Effector memory CD8-positive, alpha-beta T cell (primary cell): ENCODE data around the gene FBLN2.
A peak's percentile ranks its signal among the peaks of the same experiment; 100 is the strongest.
"Not testable (repeated sequence)": the region's sequence is repeated elsewhere in the genome, so short reads cannot be mapped to it uniquely, and the experiment has no call there.

Experiments used
- ATAC-seq: fragments of 150-1000 bp; cut with Tn5 transposase; replicated peaks from 2 replicates; pipeline ENCODE4 v1.10.0; 2021; ENCODE audit warnings: mild to moderate bottlenecking, moderate library complexity
- DNase-seq, 3 experiments: peaks; one replicate each; pipeline ENCODE4 v3.0.0; 2021
- H3K27ac Mint-ChIP-seq, 2 donors: one replicate each; pipeline ENCODE4 v1.8.0; 2022; ENCODE audit warnings: mild to moderate bottlenecking in 2 of 2, mixed read lengths in 2 of 2, moderate library complexity in 2 of 2
- H3K27me3 Mint-ChIP-seq, 2 donors: one replicate each; pipeline ENCODE4 v1.8.0; 2022; ENCODE audit warnings: mixed read lengths in 2 of 2
- H3K36me3 Mint-ChIP-seq: one replicate; pipeline ENCODE4 v1.8.0; 2022; ENCODE audit warnings: mild to moderate bottlenecking, moderate library complexity, mixed read lengths; ENCODE audit not compliant: insufficient read depth
- H3K4me1 Mint-ChIP-seq, 2 donors: one replicate each; pipeline ENCODE4 v1.8.0; 2022; ENCODE audit warnings: low read depth in 2 of 2, mixed read lengths in 2 of 2
- H3K4me3 Mint-ChIP-seq, 2 donors: one replicate each; pipeline ENCODE4 v1.8.0; 2022; ENCODE audit warnings: mild to moderate bottlenecking in 2 of 2, mixed read lengths in 2 of 2, moderate library complexity in 2 of 2
- H3K9me3 Mint-ChIP-seq, 2 donors: one replicate each; pipeline ENCODE4 v1.8.0; 2022; ENCODE audit warnings: mixed read lengths in 2 of 2
- total RNA-seq, 9 experiments: gene quantifications; one replicate each; lab custom pipeline; 2026; lab: John Stamatoyannopoulos, UW

The FBLN2 gene
- 0 reads per million in 9 experiments for total RNA-seq

DNA sequence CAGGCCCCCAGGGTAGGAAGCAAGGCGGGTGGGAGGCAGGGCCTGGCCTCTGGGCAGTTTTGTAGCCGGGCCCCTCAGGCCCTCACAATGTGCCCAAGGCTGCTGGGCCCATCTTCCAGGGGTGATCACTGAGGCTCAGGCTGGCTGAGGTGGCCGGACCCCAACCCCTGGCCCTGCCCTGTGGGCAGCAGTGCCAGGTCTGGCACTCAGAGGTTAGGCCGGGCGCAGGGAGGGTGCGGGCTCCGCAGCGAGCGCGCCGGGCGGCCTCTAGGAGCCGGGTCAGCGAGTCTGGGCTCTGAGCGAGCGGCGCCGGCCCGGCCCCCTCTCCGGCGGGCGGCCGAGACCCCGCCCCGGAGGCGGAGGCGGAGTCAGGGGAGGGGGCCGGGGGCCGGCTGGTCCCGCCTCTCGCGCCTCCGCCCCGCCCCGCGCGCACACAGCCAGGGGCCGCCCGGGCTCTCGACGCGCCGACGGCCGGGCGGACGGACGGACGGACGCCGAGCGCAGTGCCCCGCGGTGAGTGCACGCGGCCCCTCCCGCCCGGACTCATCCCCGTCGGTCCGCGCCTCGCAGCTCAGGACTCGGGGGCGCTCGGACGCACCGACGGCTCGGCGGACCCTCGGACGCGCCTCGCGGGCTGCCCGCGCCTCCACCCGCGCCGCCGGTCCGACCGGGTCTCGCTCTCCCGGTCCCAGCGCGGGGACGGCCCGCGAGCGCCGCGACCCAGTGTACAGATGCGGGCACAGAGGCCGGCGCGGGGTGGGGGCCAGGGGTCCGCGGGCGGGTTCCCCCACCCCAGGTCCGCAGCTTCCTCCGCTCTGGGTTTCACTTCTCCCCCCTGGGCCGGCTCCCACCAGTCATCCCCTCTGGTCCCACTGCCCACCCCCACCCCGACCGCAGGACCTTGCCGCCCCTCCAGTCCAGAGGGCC is at the start of gene FBLN2:
TSS of gene FBLN2 (plus strand) at position 430 of the 927 bp plus-strand sequence. CDS start 21,231 bp downstream, outside the sequence.
- Mint-ChIP-seq H3K27ac (peak within 1 kb of the TSS in 1 of 2 donors; percentile 1), H3K27me3 (peaks cover 65 to 95% of the 10 kb centered on the region in 2 donors), H3K4me1 (peaks cover 15 to 21% of the 10 kb centered on the region in 2 donors), H3K4me3 (peak within 1 kb of the TSS; percentile 70 to 72), H3K9me3 (no peaks in the 10 kb centered on the region), H3K36me3 (no peaks in the 10 kb centered on the region)
- ATAC-seq: peak; percentile 52
- DNase-seq: no peak

DNA sequence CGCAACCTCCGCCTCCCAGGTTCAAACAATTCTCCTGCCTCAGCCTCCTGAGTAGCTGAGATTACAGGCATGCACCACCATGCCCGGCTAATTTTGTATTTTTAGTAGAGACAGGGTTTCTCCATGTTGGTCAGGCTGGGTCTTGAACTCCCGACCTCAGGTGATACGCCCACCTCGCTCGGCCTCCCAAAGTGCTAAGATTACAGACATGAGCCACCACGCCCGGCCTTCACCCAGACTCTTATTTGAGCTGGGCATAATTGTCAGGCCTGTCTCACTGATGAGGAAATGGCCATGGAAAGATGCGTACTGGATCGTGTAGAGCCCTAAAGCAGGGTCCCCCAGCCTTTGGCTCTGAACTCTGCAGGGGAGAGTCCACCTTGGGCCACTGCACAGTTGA is 49.7 kb upstream of the FBLN2 start:
- not testable (repeated sequence) for H3K4me1 Mint-ChIP-seq, ATAC-seq

DNA sequence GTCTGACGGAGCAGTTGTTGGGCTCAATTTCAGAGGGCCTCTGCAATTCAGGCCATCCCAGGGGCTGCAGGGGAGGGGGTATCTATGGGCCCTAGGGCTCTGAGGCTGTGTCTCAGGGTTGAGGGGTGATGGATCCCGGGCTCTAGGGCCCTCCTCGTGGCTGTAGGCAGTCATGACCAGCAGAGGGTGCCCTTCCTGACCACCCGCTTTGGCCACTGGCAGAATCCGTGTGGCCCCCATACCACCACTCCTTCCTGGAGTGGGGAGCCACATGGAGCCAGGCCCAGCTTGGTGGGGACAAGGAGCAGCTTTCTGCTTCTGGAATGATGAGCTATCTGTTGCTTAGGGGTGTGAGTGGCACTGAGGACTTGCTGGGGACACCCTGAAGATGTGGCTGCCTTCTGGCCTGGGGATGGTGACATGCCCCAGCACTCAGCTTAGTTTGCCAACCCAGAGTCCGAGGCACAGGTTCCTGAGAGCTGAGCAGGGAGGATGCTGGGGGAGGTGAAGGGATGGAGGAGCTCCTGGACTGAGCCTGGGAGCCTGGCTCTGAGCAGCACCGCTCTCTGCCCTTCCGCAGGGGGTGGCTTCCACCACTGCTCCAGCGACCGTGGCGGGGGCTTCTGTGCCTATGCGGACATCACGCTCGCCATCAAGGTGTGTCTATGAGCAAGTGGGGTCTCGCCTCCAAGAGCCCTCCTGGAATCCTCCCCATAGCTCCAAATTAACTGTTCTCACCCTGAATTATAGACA is 48.6 kb upstream of the FBLN2 start:
- no peak overlapping the region for H3K4me3 Mint-ChIP-seq
- no peak overlapping the region for H3K27ac Mint-ChIP-seq
- H3K4me1 Mint-ChIP-seq: peaks cover 0 to 2% of the 10 kb centered on the region in 2 donors
- no peaks in the 10 kb centered on the region for H3K9me3 Mint-ChIP-seq
- DNase-seq (no peak), ATAC-seq (no peak)
- no peaks in the 10 kb centered on the region for H3K27me3 Mint-ChIP-seq
- peaks cover 3% of the 10 kb centered on the region for H3K36me3 Mint-ChIP-seq

More for the DNA sequence above, 49.7 kb upstream of the FBLN2 start:
- not testable (repeated sequence) for H3K4me3 Mint-ChIP-seq, DNase-seq, H3K36me3 Mint-ChIP-seq, H3K9me3 Mint-ChIP-seq, H3K27me3 Mint-ChIP-seq
- peak overlapping the region in 1 of 2 donors; percentile 66 for H3K27ac Mint-ChIP-seq

DNA sequence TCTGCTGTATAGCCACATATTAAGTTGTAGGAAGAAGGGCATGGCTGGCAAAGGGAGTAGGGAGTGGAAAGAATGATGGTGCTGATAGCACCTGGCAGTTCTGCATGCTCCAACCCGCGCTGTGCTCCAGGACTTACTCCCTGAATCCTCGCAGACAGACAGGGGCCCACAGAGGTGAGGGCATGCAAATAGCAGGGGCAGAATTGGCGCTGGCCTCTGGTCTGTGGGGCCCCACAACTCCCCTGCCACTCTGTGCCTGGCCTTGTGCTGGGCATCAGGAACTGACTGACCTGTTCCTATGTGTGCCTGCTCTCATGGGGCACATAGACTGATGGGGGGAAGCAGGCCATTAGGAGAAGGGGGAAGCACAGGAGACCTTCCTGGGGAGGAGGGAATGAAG is 47.9 kb upstream of the FBLN2 start:
- H3K4me3 Mint-ChIP-seq: no peak overlapping the region
- no peaks in the 10 kb centered on the region for H3K27me3 Mint-ChIP-seq
- H3K36me3 Mint-ChIP-seq: peaks cover 3% of the 10 kb centered on the region
- H3K9me3 Mint-ChIP-seq: no peaks in the 10 kb centered on the region
- DNase-seq (no peak), ATAC-seq (no peak)
- peaks cover 0 to 2% of the 10 kb centered on the region in 2 donors for H3K4me1 Mint-ChIP-seq
- no peak overlapping the region for H3K27ac Mint-ChIP-seq

DNA sequence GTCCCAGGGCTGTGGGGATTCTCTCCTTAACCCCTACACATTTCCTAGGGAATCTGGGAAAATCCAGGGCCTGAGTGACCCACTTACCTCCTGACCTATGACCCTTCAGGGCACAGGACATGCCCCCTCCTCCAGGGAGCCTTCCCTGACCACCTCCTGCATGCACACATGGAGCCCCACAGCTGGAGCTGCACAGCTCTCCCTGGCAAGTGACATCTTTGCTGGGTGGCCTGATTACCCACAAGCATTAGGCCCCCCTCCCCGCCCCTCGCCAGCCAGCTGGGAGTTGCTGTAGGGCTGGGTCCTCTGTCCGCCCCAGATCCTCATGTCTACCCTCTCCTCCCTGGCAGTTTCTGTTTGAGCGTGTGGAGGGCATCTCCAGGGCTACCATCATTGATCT is 47.4 kb upstream of the FBLN2 start:
- Mint-ChIP-seq H3K4me3 (no peak overlapping the region), H3K27me3 (no peaks in the 10 kb centered on the region), H3K9me3 (no peaks in the 10 kb centered on the region), H3K4me1 (no peaks in the 10 kb centered on the region), H3K27ac (no peak overlapping the region), H3K36me3 (peaks cover 3% of the 10 kb centered on the region)
- DNase-seq (no peak), ATAC-seq (no peak)

DNA sequence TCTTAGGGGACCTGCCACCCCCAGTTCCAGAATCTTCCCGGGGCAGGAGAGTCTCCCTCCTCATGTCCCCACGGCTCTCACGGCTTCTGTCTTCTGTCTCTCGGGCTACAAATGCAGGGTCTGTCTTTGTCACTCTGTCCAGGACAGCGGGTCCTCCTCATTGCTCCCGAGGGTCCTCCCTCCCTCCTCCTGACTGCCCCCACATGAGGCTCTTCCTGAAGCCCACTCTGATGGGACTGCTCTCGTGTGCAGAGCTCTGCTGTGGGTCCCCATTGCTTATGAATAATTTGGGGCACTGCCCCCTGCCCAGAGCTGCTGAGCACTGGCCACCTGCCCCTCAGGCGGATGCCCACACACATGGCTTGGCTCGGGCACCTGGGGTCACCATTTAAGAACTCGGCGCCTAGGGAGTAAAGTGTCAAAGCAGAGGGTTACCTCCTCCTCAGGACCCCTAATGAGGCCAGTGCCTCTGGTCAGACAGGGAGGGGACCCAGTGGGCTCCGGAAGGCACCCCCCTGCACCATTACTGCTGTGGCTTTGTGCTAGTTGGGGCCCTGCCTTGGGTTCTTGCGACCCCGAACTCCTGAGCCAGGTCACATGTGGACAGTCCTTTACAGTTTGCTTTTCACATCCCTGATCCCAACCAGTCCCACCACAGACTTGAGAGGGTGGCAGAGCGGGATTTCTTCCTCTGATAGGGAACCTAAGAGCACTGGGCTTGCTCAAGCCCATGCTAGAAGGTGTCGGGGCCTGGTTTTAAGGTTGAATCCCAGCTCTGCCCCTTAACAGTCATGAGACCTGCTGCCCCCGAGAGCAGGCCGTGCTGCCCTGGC is 46.8 kb upstream of the FBLN2 start:
- no peaks in the 10 kb centered on the region for H3K4me1 Mint-ChIP-seq
- peak overlapping the region in 1 of 2 donors; percentile 62 for H3K27ac Mint-ChIP-seq
- H3K4me3 Mint-ChIP-seq: no peak overlapping the region
- H3K27me3 Mint-ChIP-seq: no peaks in the 10 kb centered on the region
- H3K36me3 Mint-ChIP-seq: peaks cover 3% of the 10 kb centered on the region
- no peaks in the 10 kb centered on the region for H3K9me3 Mint-ChIP-seq
- ATAC-seq: no peak
- DNase-seq: no peak

DNA sequence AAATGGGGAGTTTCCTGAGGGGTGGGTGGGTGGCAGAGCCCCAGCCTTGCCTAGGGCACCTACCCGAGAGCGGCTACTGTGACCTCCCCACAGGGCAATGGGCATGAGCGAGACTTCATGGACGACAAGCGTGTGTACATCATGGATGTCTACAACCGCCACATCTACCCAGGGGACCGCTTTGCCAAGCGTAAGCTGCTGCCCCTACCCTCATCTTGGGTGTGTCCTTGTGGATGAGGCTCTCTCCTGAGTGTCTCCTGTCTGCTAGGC is 46.2 kb upstream of the FBLN2 start:
- DNase-seq (no peak), ATAC-seq (no peak)
- Mint-ChIP-seq H3K4me1 (no peaks in the 10 kb centered on the region), H3K4me3 (no peak overlapping the region), H3K27me3 (no peaks in the 10 kb centered on the region), H3K27ac (no peak overlapping the region), H3K36me3 (peaks cover 3% of the 10 kb centered on the region), H3K9me3 (no peaks in the 10 kb centered on the region)

DNA sequence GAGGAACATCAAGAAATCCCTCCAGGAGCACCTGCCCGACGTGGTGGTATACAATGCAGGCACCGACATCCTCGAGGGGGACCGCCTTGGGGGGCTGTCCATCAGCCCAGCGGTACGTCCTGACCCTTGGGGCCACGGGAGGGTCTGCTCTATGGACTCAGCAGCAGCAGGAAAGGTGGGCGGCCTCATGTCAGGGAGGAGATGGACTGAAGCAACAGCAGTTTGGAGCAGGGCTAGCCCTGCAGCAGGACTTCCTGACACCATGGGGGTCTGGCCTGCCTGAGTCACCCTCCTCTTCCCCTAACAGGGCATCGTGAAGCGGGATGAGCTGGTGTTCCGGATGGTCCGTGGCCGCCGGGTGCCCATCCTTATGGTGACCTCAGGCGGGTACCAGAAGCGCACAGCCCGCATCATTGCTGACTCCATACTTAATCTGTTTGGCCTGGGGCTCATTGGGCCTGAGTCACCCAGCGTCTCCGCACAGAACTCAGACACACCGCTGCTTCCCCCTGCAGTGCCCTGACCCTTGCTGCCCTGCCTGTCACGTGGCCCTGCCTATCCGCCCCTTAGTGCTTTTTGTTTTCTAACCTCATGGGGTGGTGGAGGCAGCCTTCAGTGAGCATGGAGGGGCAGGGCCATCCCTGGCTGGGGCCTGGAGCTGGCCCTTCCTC is 44.6 kb upstream of the FBLN2 start:
- DNase-seq (no peak), ATAC-seq (no peak)
- H3K36me3 Mint-ChIP-seq: peaks cover 3% of the 10 kb centered on the region
- no peak overlapping the region for H3K27ac Mint-ChIP-seq
- H3K4me1 Mint-ChIP-seq: peaks cover 0 to 2% of the 10 kb centered on the region in 2 donors
- H3K27me3 Mint-ChIP-seq: no peaks in the 10 kb centered on the region
- no peak overlapping the region for H3K4me3 Mint-ChIP-seq
- no peaks in the 10 kb centered on the region for H3K9me3 Mint-ChIP-seq

DNA sequence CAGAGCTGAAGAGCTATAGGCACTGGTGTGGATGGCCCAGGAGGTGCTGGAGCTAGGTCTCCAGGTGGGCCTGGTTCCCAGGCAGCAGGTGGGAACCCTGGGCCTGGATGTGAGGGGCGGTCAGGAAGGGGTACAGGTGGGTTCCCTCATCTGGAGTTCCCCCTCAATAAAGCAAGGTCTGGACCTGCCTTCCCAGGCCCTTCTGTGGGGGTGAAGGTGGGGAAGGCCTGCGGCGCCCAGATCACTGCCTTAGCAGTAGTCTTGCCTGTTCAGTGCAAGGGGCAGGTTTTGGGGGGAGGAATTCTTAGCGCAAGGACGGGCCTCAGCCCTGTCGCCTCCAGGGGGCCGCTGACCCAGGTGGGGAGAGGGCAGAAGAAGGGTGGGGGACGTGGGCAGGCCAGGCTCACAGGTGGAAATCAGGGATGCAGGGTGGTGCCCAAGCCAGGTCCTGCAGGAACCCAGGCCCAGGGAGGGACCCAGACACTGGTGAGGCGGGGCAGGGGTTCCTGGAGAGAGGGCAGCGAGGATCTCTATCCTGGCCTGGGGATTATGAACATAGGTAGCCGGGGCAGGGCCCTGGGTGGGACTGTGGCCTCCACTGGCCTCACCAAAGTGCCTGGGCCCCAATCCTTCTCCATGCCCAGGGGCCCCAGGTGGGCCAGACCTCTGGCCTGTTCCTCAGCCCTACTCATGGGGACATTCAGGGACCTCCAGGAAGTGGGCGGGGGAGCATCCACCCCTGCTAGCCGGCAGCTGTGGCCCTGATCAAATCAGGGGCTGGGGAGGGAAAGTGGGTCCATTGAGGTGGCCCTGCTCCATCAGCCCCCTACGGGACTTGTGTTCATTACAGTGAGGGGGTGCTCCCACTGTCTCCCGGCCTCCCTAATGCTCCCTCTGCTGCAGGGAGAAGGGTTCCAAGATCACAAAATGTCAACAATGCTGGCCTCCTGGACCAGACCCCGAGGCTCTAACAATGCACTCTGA is 43.5 kb upstream of the FBLN2 start:
- Mint-ChIP-seq H3K9me3 (no peaks in the 10 kb centered on the region), H3K4me3 (no peak overlapping the region), H3K4me1 (peaks cover 0 to 2% of the 10 kb centered on the region in 2 donors), H3K27ac (no peak overlapping the region), H3K36me3 (peaks cover 3% of the 10 kb centered on the region), H3K27me3 (no peaks in the 10 kb centered on the region)
- DNase-seq (no peak), ATAC-seq (no peak)

DNA sequence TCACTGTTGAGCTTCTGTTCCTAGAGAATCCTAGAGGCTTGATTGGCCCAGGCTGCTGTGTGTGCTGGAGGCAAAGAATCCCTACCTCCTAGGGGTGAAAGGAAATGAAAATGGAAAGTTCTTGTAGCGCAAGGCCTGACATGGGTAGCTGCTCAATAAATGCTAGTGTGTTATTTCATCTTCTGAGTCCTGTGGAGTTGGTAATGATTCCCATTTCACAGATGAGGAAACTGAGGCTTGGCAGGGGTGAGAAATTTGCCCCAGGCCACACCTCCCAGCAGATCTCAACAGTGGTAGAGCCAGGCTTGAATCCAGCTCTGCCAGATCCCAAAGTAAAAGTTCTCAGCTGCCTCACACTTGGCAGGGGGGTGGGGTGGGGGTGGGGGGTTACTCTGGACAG is 42.7 kb upstream of the FBLN2 start:
- peaks cover 3% of the 10 kb centered on the region for H3K36me3 Mint-ChIP-seq
- no peaks in the 10 kb centered on the region for H3K27me3 Mint-ChIP-seq
- no peak for DNase-seq
- H3K27ac Mint-ChIP-seq: no peak overlapping the region
- no peak overlapping the region for H3K4me3 Mint-ChIP-seq
- H3K9me3 Mint-ChIP-seq: no peaks in the 10 kb centered on the region
- no peak for ATAC-seq
- peaks cover 0 to 2% of the 10 kb centered on the region in 2 donors for H3K4me1 Mint-ChIP-seq

DNA sequence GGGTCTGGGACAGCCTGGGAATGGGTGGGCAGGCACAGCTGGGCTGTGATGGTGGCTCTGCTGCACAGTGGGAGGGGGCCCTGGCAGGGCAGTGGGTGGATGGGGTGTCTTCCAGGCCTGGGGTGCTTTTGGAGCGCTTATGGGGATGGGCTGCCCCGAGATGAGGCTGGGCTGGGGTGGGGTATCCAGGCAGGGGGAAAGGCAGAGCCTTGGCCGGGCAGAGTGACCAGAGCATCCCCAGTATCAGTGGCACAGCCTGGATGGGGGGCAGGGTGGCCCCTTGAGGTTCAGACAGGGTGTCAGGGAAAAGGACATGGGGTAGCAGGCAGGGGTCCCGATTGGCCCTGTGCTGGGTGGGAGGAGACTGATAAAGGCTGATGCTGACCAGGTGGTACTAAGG is 42.2 kb upstream of the FBLN2 start:
- Mint-ChIP-seq H3K9me3 (no peaks in the 10 kb centered on the region), H3K4me3 (no peak overlapping the region), H3K36me3 (peaks cover 3% of the 10 kb centered on the region), H3K4me1 (peaks cover 0 to 2% of the 10 kb centered on the region in 2 donors), H3K27me3 (no peaks in the 10 kb centered on the region), H3K27ac (peak overlapping the region in 1 of 2 donors; percentile 7)
- ATAC-seq (no peak), DNase-seq (no peak)

DNA sequence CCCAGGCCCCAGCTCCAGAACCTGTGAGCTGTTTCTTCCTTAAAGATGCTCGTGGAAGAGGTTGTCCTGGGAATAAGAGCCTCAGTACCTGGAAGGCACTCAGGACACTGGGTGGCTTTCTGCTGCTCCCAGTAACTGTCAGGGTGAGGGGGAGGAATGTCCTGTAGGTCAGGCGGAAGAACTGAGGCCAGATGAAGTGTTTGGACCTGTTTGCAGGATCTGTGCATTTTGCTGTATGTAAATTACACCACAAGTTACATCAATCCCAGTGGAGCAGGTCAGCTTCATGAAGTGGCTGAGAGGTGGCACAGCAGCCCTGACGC is 41.7 kb upstream of the FBLN2 start:
- no peaks in the 10 kb centered on the region for H3K27me3 Mint-ChIP-seq
- H3K27ac Mint-ChIP-seq: peak overlapping the region in 1 of 2 donors; percentile 7
- no peaks in the 10 kb centered on the region for H3K9me3 Mint-ChIP-seq
- no peak for ATAC-seq
- no peak overlapping the region for H3K4me3 Mint-ChIP-seq
- peaks cover 0 to 2% of the 10 kb centered on the region in 2 donors for H3K4me1 Mint-ChIP-seq
- no peaks in the 10 kb centered on the region for H3K36me3 Mint-ChIP-seq
- no peak for DNase-seq
